Measurements from ENCODE around the gene KRTAP3-3. TPM values are rescaled to one million over a fixed set of nuclear protein-coding genes. Genes with fewer than 3 reads are reported as not detected.

Gene KRTAP3-3
- total RNA-seq, 1 experiment from 2014 or later: not detected

DNA sequence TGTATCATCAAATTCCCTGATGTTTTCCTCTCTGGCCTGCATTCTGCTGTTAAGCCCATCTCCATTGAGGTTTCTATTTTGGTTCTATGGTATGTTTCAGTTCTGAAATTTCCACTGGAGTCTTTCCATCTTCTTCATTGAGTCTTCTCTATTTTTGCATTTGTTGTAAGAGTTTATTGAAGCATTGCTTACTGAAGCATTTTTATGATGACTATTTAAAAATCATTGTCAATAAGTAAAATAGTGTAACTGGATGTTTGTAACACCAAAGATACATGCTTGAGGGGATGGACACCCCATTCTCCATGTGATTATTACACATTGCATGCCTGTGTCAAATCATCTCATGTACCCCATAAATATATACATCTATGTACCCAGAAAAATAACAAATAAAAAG is 18.4 kb downstream of the KRTAP3-3 start:
- Histone ChIP-seq H2AK5ac (ENCODE audit: insufficient read length, low read length) (no peak overlapping the region), H3K23me2 (ENCODE audit: insufficient read length, low read depth, low read length, poor library complexity, severe bottlenecking) (no peaks in the 10 kb centered on the region), H3K27ac (ENCODE audit: insufficient read length, low read depth, low read length) (no peak overlapping the region), H4K91ac (ENCODE audit: insufficient read length, low read depth, low read length) (no peak overlapping the region), H3K9ac (ENCODE audit: extremely low read depth, insufficient read length, low read length) (no peak overlapping the region), H2BK5ac (ENCODE audit: insufficient read length, low read length) (no peak overlapping the region), H4K5ac (ENCODE audit: insufficient read length, low read depth, low read length) (no peak overlapping the region), H3K23ac (ENCODE audit: insufficient read length, low read depth, low read length) (no peak overlapping the region), H3K79me2 (ENCODE audit: insufficient read depth, low read length) (no peaks in the 10 kb centered on the region), H3K18ac (ENCODE audit: insufficient read length, low read depth, low read length) (no peak overlapping the region), H3K4ac (ENCODE audit: low read depth, low read length) (no peak overlapping the region), H2BK15ac (ENCODE audit: low read depth, low read length) (no peak overlapping the region), H2BK120ac (ENCODE audit: low read depth, low read length, poor library complexity, severe bottlenecking) (no peak overlapping the region), H3K4me2 (ENCODE audit: insufficient read depth, insufficient read length, low read length) (no peak overlapping the region), H3T11ph (ENCODE audit: low read length) (no peak overlapping the region), H3K9me3 (ENCODE audit: control insufficient read depth, low read depth, low read length) (no peaks in the 10 kb centered on the region), H3K14ac (ENCODE audit: insufficient read depth, low read length) (no peak overlapping the region), H3K4me1 (ENCODE audit: insufficient read depth, low read length) (no peaks in the 10 kb centered on the region; the same call in 1 of the 2 replicates), H2BK12ac (ENCODE audit: insufficient read length, low read depth, low read length) (no peak overlapping the region), H3K79me1 (ENCODE audit: insufficient read depth, low read depth, low read length, poor library complexity, severe bottlenecking) (no peaks in the 10 kb centered on the region), H4K8ac (replicated peaks; ENCODE audit: insufficient read length, low read depth, low read length) (no peak overlapping the region), H2BK20ac (ENCODE audit: low read depth, low read length, poor library complexity, severe bottlenecking) (no peak overlapping the region), H3K56ac (ENCODE audit: insufficient read length, low read depth, low read length) (no peak overlapping the region), H4K20me1 (ENCODE audit: control insufficient read depth, insufficient read depth, insufficient read length) (no peaks in the 10 kb centered on the region), H3K27me3 (ENCODE audit: insufficient read depth, low read length) (no peaks in the 10 kb centered on the region), H2AFZ (ENCODE audit: low read length) (no peak overlapping the region)
- DNase-seq: no peak
- H3K9me3 Mint-ChIP-seq: peaks cover 0 to 2% of the 10 kb centered on the region in 2 experiments; a peak in 1 of 5 replicates
- 0 out of 7 replicates have a peak, but pooled peaks cover 0 to 3% (median 0%) of the 10 kb centered on the region in 3 experiments for H3K36me3 Mint-ChIP-seq (ENCODE audit: insufficient read depth in 1 of 3, low read depth in 3 of 3)
- H3K27ac Mint-ChIP-seq: no peak overlapping the region
- no peak for TF ChIP-seq CTCF (conservative IDR thresholded peaks at IDR 0.05)
- no peak overlapping the region for H3K4me3 Mint-ChIP-seq
- no peaks in the 10 kb centered on the region; the same call in 1 of the 2 replicates for H3K27me3 Mint-ChIP-seq (ENCODE audit: low read depth)
- H3K4me1 Mint-ChIP-seq: peaks cover 5 to 9% of the 10 kb centered on the region in 2 experiments

All from H9 (cell line).